ENCODE measurements around the gene RGL4. TPM values are rescaled to one million over a fixed set of nuclear protein-coding genes. Genes with fewer than 3 reads are reported as not detected.

The RGL4 gene
- total and polyA plus RNA-seq, 2 of the 13 experiments (the other 11 are each of a cell fraction or from before 2014, with no cell fraction given) = not detected

- TF ChIP-seq BRCA1 (CRISPR knock-in tag; IDR thresholded peaks at IDR 0.05) (peak; percentile 87; the same call in 1 of the 2 replicates), SKI (IDR thresholded peaks at IDR 0.05; ENCODE audit: partially characterized antibody) (no peak), HIVEP1 (CRISPR knock-in tag; IDR thresholded peaks at IDR 0.05) (peak; percentile 90), GLI4 (CRISPR knock-in tag; IDR thresholded peaks at IDR 0.05; ENCODE audit: borderline replicate concordance) (no peak), CENPBD1 (CRISPR knock-in tag; IDR thresholded peaks at IDR 0.05; ENCODE audit: borderline replicate concordance, low read depth) (no peak), IRF9 (CRISPR knock-in tag; IDR thresholded peaks at IDR 0.05; ENCODE audit: borderline replicate concordance) (peak; percentile 32; the same call in 1 of the 2 replicates), KDM1A (CRISPR knock-in tag; IDR thresholded peaks at IDR 0.05) (no peak), PHF5A (CRISPR knock-in tag; IDR thresholded peaks at IDR 0.05; ENCODE audit: low read depth, unreplicated experiment) (no peak), DZIP1 (CRISPR knock-in tag; IDR thresholded peaks at IDR 0.05) (no peak), ZNF503 (CRISPR knock-in tag; IDR thresholded peaks at IDR 0.05) (peak; percentile 62; the same call in 1 of the 2 replicates), MTA3 (CRISPR knock-in tag; IDR thresholded peaks at IDR 0.05) (no peak), TFAP4 (IDR thresholded peaks at IDR 0.05; ENCODE audit: borderline replicate concordance, low read depth) (0 out of 2 replicates have a peak, but pooled peaks have one; percentile 35), ZFX (CRISPR knock-in tag; IDR thresholded peaks at IDR 0.05; ENCODE audit: low read depth) (peak; percentile 98), POLR2AphosphoS2 (IDR thresholded peaks at IDR 0.05; ENCODE audit: low read depth, low read length) (no peak), ZSCAN9 (CRISPR knock-in tag; IDR thresholded peaks at IDR 0.05; ENCODE audit: borderline replicate concordance) (no peak; the same call in 1 of the 2 replicates)
- TF ChIP-seq, protein P1, sequence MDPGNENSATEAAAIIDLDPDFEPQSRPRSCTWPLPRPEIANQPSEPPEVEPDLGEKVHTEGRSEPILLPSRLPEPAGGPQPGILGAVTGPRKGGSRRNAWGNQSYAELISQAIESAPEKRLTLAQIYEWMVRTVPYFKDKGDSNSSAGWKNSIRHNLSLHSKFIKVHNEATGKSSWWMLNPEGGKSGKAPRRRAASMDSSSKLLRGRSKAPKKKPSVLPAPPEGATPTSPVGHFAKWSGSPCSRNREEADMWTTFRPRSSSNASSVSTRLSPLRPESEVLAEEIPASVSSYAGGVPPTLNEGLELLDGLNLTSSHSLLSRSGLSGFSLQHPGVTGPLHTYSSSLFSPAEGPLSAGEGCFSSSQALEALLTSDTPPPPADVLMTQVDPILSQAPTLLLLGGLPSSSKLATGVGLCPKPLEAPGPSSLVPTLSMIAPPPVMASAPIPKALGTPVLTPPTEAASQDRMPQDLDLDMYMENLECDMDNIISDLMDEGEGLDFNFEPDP (CRISPR knock-in tag; conservative IDR thresholded peaks at IDR 0.05) = 0 out of 2 replicates have a peak, but pooled peaks have one; percentile 20
- TF ChIP-seq, protein P2, sequence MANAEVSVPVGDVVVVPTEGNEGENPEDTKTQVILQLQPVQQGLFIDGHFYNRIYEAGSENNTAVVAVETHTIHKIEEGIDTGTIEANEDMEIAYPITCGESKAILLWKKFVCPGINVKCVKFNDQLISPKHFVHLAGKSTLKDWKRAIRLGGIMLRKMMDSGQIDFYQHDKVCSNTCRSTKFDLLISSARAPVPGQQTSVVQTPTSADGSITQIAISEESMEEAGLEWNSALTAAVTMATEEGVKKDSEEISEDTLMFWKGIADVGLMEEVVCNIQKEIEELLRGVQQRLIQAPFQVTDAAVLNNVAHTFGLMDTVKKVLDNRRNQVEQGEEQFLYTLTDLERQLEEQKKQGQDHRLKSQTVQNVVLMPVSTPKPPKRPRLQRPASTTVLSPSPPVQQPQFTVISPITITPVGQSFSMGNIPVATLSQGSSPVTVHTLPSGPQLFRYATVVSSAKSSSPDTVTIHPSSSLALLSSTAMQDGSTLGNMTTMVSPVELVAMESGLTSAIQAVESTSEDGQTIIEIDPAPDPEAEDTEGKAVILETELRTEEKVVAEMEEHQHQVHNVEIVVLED (CRISPR knock-in tag; IDR thresholded peaks at IDR 0.05; ENCODE audit: borderline replicate concordance) = peak; percentile 98
Observed at GRCh38 chr22:23716811-23717801, 26.3 kb downstream of the RGL4 start (continued).
